Measurements from ENCODE around the gene SHISAL2B.
"Not testable (repeated sequence)": the region's sequence is repeated elsewhere in the genome, so short reads cannot be mapped to it uniquely, and the experiment has no call there.

Gene SHISAL2B

GRCh38 chr5:64690417-64691151 lies at the start of gene SHISAL2B:
TSS of gene SHISAL2B (plus strand) at chr5:64690503. CDS start at chr5:64690624, 121 bp downstream.
- peak; percentile 22 for DNase-seq

GRCh38 chr5:64644831-64645230 lies 45.5 kb upstream of the SHISAL2B start:
- no peak for DNase-seq

- DNase-seq: no peak
Measured at GRCh38 chr5:64646169-64646568, 44.1 kb upstream of the SHISAL2B start.

GRCh38 chr5:64649512-64649911 lies 40.8 kb upstream of the SHISAL2B start:
- DNase-seq: no peak

- DNase-seq: no peak
Measured at GRCh38 chr5:64653766-64654560, 36.3 kb upstream of the SHISAL2B start.

GRCh38 chr5:64654561-64654938 lies 35.8 kb upstream of the SHISAL2B start:
- no peak for DNase-seq

GRCh38 chr5:64655596-64655995 lies 34.7 kb upstream of the SHISAL2B start:
- no peak for DNase-seq

GRCh38 chr5:64659289-64659688 lies 31.0 kb upstream of the SHISAL2B start:
- DNase-seq: no peak

- not testable (repeated sequence) for DNase-seq
Measured at GRCh38 chr5:64663181-64663580, 27.1 kb upstream of the SHISAL2B start.

- no peak for DNase-seq
Measured at GRCh38 chr5:64665243-64665642, 25.1 kb upstream of the SHISAL2B start.

GRCh38 chr5:64666078-64666477 lies 24.2 kb upstream of the SHISAL2B start:
- DNase-seq: no peak

- no peak for DNase-seq
Measured at GRCh38 chr5:64667068-64667467, 23.2 kb upstream of the SHISAL2B start.

- DNase-seq: no peak
Measured at GRCh38 chr5:64670277-64670676, 20.0 kb upstream of the SHISAL2B start.

- no peak for DNase-seq
Measured at GRCh38 chr5:64671678-64672077, 18.6 kb upstream of the SHISAL2B start.

GRCh38 chr5:64678374-64678773 lies 11.9 kb upstream of the SHISAL2B start:
- DNase-seq: no peak

GRCh38 chr5:64680289-64680688 lies 10.0 kb upstream of the SHISAL2B start:
- DNase-seq: no peak

GRCh38 chr5:64682608-64683007 lies 7.7 kb upstream of the SHISAL2B start:
- DNase-seq: no peak

GRCh38 chr5:64685866-64686265 lies 4.4 kb upstream of the SHISAL2B start:
- DNase-seq: no peak

GRCh38 chr5:64688391-64688790 lies 1.9 kb upstream of the SHISAL2B start:
- DNase-seq: no peak

- DNase-seq: no peak
Measured at GRCh38 chr5:64688965-64689364, 1.3 kb upstream of the SHISAL2B start.

GRCh38 chr5:64690104-64690416 lies 243 bp upstream of the SHISAL2B start:
- no peak for DNase-seq

GRCh38 chr5:64691291-64691690 lies 988 bp downstream of the SHISAL2B start:
- DNase-seq: no peak

GRCh38 chr5:64693636-64694035 lies 3.3 kb downstream of the SHISAL2B start:
- no peak for DNase-seq

- not testable (repeated sequence) for DNase-seq
Measured at GRCh38 chr5:64696414-64696813, 6.1 kb downstream of the SHISAL2B start.

GRCh38 chr5:64700765-64701164 lies 10.5 kb downstream of the SHISAL2B start:
- DNase-seq: no peak
